AG09319 (cell line): Measurements from ENCODE around the gene HACD3.
A peak's percentile ranks its signal among the peaks of the same experiment; 100 is the strongest.

ENCODE experiments used
- DNase-seq: peaks from one replicate; pipeline ENCODE4 v3.0.0-alpha.2; 2010; ENCODE audit warnings: low read depth; ENCODE audit errors: extremely low read depth
- CTCF ChIP-seq: IDR thresholded peaks from 2 replicates; pipeline ENCODE4 v1.5.1; 2011; ENCODE audit warnings: low read depth, mild to moderate bottlenecking, inconsistent platforms, low read length, moderate library complexity

Gene HACD3

GRCh38 chr15:65530318-65531111 lies at the start of gene HACD3:
TSS of gene HACD3 (plus strand) at chr15:65530463. CDS start at chr15:65530632, 169 bp downstream.
- DNase-seq: no peak
- no peak for TF ChIP-seq CTCF

GRCh38 chr15:65484876-65485275 lies 45.4 kb upstream of the HACD3 start:
- DNase-seq: no peak
- no peak for TF ChIP-seq CTCF

- TF ChIP-seq CTCF: no peak
These were observed 36.2 kb upstream of the HACD3 start for GRCh38 chr15:65494076-65494475.

DNA sequence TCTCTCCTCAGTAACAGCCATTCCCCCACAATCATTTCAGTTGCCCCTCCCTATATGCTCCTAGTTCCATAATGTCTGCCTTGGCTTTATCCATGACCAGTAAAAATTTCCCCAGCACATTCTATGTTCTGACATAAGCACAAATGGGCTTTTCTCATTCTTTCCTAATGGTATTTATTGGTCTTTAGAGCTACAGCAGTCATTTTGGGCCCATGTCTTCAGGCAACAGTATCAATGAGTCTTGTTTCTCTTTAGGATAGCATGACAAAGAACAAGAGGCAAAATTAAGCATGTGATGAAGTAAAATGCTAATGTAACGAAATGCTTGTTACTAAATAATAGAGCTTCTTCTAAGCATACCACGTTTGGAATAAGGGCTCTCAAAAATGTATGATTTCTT lies 20.9 kb upstream of the HACD3 start:
- no peak for DNase-seq
- no peak for TF ChIP-seq CTCF

More at GRCh38 chr15:65494076-65494475, 36.2 kb upstream of the HACD3 start:
- no peak for DNase-seq

GRCh38 chr15:65512189-65512588 lies 18.1 kb upstream of the HACD3 start:
- no peak for TF ChIP-seq CTCF
- DNase-seq: no peak

- DNase-seq: peak; percentile 37
- TF ChIP-seq CTCF: no peak
These were observed 17.4 kb upstream of the HACD3 start for GRCh38 chr15:65512807-65513416.
